Hematopoietic multipotent progenitor cell (in vitro differentiated cells): Measurements from ENCODE around the gene GRB14. TPM values are rescaled to one million over a fixed set of nuclear protein-coding genes. Genes with fewer than 3 reads are reported as not detected.
"Not testable (repeated sequence)": the region's sequence is repeated elsewhere in the genome, so short reads cannot be mapped to it uniquely, and the experiment has no call there.

ENCODE experiments used
- DNase-seq, 3 donors: peaks; one replicate each; pipeline ENCODE4 v3.0.0-alpha.2; 2011 to 2015; ENCODE audit warnings: low read depth in 2 of 3, low spot score in 2 of 3
- total RNA-seq: library from RNA; depleted of rRNA; stranded (reverse); fragments of >200 nt; gene quantifications from one replicate; pipeline ENCODE4 v1.2.3, GENCODE V29; 2012

Gene GRB14
- not detected for total RNA-seq

DNA sequence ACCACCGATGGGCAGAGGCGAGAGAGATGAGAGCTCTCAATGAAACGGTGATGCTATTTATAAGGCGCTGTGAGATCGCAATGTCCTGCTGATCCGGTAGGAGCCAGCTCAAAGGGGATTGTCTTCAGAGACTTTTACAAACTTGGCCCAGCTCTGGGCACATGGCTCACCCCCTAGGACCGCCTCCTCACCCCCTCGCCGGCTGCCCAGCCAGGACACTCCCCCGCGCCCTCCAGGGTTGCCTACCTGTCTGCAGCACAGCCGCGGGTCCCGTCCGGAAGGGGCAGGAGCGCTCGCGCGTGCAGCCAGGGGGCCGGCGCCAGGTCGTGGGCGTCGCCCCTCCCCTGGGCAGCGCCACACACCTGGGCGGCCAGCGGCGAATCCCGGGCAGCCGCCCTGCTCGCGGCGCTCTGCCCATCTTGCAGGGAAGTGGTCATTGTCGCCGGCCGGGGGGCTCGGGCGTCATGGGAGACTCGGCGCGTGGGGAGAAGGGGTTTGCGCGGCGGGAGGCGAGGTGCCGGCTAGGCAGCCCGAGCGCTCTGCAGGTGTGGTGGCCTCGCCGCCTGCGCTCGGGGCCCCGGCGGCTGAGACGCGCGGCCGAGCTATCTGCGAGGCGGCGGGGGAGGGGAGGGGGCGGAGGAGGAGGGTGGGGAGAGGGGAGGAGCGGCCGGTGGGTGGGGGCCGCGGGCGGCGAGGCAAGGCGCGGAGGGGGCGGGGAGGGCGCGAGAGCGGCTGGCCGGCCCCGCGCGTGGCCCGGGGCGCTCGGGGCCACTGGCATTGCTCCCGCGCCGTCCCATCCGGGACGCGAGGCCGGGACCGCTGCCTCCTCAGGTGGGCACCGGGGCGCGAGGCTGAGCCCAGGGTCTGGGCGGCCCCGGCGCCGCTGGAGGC, at the start of gene GRB14:
Gene GRB14 (minus strand): TSS at position 610 of the 891 bp plus-strand sequence. CDS start 173 bp downstream, at position 437.
- peak in 1 of 3 donors; percentile 28 for DNase-seq

DNA sequence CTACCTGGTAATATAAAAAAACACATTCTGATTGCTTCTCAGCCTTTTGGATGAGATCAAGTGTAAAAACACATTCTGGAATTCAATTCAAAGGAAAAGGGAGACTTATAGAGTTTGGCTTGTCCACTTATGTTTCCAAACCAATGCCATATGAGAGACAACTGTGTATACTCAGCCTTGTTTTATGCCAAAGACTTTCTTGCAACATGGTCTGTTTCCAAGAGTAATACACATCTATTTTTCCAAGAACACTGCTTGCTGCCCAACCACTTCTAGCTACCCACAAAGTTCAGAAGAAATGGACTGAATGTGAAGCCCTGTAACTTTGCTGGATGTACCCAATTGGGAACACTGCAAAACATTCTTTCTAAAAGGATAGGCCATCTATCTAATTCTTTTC, 48.0 kb upstream of the GRB14 start:
- DNase-seq, result no peak

DNA sequence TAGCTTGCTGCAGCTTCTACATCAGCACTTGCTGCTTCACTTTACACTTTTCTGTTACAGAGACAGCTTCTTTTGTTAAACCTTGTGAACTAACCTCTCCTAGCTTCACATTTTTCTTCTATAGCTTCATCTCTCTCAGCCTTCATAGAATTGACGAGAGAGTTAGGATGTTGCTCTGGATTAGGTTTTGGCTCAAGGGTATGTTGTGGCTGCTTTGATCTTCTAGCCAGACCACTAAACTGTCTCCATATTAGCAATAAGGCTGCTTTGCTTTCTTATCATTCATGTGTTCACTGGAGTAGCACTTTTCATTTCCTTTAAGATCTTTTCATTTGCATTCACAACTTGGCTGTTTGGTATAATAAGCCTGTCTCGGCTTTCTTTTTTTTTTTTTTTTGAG, 46.3 kb upstream of the GRB14 start:
- no peak for DNase-seq

DNA sequence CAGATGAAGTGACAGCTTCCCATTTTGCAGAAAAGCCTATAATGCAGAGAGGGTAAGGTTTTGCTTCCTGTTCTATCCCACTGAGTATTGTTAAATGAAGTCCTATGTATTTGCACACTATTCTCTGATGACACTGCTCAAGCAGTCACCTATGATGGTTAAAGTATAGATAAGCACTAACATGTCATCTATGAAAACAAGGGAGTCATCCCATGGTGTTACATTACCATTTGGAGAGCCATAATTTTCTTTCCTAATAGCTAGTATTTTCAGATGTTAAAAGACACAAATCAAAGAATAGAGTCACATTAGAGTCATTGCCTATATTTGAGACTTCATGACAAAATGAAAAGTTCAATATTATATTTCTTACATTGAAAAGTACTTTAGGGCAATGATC, 42.8 kb upstream of the GRB14 start:
- no peak for DNase-seq

DNA sequence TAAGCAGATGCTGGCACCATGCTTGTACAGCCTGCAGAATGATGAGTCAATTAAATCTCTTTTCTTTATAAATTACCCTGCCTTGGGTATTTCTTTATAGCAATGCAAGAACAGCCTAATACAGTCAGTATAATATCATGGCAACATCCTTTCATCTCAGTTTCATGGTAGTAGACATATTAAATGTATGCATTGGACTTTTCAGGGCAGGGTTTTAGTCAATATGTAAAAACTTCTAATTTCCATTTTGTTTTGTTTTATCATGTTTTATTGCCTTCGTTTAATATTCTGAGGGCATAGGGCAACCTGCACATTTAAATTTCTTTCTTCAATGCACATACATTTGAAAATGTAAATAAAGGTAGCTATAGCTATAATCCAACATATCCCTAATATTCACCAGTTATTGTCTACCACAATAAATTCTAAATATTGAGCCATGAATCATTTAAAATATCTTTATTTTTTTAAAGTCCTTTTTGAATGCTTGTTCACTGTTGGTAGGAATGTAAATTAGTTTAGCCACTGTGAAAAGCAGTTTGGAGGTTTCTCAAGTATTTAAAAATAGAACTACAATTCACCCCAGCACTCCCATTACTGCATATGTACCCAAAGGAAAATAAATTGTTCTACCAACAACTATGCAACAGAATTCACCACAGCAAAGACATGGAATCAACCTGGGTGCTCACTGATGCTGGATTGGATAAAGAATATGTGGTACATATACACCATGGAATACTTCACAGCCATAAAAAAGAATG, 41.8 kb upstream of the GRB14 start:
- no peak for DNase-seq

DNA sequence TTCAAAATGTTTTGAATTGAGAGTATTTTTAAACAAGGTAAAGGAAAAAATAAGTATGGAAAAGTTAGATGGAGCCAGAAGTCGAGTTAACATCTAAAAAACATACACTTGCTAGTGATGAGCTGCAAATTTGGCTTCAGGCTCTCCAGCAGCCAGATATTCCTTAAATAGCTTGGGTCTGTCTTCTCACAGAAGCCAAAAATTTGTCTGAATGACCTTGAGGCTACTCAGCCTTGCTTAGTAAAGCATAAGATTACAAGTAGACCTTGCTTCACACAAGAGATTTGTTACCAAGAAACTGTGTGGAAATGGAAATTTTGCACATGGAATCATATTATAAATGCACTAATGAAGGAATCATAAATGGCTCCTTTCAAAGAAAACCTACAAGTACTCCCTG, 40.8 kb upstream of the GRB14 start:
- no peak for DNase-seq

DNA sequence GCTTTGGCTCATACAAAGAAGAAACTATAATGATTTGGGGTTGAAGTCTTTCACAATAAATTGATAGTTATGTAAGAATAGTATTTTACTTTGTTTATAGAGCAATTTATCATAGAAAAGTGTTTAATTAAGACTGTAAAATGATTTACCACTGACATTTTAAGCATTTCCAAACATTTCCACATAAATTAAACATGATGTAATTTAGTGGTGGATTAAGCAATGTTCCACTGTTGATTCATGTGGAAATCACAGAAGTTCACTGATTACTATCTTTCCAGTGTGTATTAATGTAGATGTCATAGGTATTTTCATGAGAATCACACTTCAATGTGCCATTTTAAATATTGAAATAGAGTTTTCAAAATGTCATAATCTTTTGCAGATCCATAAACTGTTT, 40.1 kb upstream of the GRB14 start:
- no peak for DNase-seq

DNA sequence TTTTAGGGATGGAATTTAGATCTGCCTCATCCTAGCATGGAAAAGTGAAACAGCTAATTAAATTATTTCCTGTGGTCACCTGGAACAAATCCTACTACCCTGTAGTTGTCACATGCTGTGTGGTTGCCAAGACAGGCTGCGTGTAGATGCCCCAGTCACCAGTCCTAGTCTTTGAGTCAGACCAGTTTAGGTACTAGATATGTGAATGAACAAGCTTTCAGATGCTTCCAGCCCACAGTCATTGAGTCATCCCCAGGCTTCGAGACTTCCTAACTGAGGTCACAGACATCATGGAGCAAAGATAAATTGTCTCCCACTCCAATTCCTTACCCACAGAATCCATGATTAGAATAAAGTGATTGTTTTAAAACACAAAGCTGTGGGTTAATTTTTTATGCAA, 35.8 kb upstream of the GRB14 start:
- no peak for DNase-seq

DNA sequence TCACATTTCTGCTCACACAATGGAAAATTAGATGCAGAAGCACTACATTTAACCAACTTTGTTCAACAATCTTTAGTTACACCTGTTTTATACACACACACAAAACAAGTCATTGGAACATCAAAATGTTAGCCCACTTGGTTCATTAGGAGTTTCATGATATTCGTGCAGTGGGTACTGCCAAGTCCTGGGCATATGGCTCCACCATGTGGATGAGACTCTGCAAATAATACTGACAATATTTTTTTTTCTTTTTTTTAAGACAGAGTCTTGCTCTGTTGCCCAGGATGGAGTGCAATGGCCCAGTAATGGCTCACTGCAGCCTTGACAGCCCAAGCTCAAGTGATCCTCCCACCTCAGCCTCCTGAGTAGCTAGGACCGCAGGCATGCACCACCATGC, 34.5 kb upstream of the GRB14 start:
- no peak for DNase-seq

DNA sequence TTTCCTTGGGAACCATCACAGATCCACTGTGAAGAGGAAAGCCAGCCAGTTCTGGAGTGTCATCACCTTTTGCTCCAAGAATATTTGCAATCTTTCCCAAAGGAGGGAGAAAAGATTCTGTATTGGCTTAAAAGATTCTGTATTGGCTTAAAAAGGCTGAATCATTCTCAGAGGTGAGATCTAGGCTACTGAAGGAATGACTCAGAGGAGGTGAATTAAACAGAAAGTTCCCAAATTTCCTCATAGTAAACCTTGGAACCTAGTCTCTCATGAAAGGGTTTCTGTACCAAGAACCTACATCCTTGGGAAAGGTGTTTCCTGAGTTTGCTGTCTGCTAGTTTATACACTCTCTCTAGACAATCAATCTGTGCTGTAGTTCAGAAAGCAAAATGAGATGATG, 34.1 kb upstream of the GRB14 start:
- DNase-seq, result no peak

DNA sequence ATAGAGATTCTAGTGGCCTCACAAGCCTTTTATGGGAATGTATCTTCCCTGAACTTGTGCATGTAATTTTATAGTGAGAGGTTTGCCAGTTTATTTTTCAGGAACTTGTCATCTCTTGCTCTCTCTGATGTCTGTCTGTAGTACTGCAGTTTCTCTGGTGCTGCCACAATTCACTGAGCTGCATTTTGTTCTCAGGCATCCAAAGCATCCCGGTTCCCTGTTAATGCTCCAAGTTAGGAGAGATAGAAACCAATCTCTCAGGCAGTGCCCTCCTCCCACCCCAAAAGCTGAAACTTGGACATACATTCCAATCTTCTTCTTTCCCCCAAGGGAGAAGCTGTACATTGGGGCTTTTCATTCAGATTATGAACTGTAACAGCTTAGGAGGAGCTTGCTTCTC, 30.1 kb upstream of the GRB14 start:
- no peak for DNase-seq

DNA sequence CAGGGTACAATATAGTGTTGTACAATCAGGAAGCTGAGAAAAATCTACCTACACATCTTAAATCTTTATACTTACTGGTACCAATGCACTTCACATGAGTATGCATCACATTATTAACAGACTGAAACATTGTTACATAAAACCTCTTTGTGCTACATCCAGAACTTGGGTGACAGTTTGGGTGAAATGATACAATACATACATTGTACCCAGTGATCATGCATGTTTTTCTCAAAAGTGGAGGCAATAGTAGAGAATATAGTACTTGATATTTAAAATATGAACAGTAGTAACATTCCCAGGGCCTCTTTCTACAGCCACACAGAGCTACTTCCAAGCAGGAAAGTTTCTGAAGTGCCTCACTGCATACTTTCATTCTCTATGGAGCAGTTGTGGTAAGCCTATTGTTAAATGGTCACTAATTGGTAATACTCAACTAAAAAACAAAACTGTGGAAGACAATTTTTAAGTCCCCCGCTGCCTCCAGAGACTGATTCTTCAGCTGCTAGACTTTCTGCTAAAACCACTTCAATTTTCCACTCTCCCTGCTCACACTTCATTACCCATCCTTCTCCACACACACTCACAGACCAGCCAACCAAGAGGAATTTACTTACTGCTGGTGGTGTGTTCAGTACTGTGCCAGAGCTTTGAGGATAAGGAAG, 22.9 kb upstream of the GRB14 start:
- no peak for DNase-seq

DNA sequence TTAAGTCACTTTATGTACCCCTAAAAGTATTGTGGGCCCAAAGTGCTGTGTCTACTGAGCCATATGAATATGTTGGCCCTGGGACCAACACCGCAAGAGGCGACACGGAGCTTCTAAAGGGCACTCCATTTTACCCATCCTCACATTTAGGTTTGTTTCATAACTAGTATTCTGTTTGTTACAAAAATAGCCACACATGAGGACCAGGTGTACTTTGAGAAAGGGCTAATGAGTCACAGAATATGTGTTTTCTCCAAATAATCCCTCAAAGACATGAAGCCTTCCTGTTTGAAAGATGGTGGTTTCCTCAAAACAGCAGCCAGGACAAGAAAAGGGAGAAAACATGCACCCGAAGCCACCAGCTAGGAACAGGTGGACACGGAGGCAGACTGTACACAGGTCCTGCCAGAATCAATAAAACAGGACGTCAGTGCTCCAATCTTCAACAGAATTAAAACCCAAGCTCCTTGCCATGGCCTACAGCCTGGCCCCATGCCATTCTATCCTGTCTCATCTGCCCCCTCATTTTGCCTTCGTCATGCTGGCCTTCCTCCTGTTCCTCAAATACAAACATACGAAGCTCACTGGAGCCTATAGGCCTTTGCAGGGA, 21.8 kb upstream of the GRB14 start:
- DNase-seq, result no peak

DNA sequence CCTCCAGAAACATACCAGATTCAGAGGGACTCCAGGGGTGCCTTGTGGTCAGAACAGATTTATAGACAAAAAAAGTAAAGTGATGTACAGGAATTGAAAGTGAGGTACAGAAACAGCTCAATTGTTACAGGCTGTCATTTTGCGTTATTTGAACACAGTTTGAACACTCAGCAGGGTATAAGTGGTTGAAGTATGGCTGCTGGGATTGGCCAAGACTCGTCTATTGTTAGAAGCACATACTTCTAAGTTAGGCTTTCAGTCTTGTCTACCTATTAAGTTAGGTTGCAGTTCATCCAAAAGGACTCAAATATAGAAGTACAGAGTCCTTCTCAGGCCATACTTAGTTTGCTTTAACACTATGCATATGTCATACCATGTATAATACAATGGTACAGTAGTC, 21.0 kb upstream of the GRB14 start:
- DNase-seq, result no peak

DNA sequence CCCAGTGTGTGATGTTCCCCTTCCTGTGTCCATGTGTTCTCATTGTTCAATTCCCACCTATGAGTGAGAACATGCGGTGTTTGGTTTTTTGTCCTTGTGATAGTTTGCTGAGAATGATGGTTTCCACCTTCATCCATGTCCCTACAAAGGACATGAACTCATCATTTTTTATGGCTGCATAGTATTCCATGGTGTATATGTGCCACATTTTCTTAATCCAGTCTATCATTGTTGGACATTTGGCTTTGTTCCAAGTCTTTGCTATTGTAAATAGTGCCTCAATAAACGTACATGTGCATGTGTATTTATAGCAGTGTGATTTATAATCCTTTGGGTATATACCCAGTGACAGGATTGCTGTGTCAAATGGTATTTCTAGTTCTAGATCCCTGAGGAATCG, 7.0 kb upstream of the GRB14 start:
- not testable (repeated sequence) for DNase-seq

DNA sequence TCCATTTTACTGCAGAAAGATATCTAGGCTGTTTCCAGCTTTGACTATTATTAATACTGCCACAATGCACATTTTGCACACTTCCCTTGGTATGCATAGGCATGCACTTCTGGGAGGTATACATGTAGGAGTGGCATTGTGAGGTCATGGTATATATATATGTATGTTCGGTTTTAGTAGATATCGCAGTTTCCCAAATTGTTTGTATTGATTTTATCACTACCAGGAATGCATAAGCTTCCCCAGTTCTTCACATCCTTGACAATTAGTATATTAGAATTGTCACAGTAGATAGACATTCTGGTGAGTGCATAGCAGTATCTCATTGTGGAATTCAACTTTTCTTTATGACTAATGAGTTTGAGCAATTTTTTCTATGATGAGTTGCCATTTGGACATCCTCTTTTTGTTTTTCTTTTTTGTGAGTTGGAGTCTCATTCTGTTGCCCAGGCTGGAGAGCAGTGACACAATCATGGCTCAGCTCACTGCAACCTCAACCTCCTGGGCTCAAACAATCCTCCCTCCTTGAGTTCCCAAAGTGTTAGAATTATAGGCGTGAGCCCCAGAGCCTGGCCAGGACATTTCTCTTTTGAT, 4.2 kb upstream of the GRB14 start:
- DNase-seq, result no peak

DNA sequence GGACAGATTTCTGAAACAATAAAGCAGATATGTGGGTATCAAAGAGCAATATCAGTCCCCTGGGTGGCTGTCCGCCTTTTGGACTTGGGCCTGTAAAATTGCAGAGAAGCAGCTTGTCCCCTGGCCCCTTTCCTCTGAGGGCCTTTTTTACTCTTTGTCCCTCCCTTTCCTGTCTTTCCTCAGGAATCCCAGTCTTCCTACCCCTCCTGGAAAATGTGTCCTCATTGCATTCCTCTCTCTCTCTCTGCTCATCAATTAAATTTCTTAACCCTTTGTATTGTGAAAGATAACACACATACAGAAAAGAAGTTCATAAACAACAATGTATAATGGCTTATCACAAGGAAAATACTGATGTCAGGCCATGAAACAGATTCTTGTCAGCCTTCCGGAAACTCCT, 3.0 kb upstream of the GRB14 start:
- no peak for DNase-seq

DNA sequence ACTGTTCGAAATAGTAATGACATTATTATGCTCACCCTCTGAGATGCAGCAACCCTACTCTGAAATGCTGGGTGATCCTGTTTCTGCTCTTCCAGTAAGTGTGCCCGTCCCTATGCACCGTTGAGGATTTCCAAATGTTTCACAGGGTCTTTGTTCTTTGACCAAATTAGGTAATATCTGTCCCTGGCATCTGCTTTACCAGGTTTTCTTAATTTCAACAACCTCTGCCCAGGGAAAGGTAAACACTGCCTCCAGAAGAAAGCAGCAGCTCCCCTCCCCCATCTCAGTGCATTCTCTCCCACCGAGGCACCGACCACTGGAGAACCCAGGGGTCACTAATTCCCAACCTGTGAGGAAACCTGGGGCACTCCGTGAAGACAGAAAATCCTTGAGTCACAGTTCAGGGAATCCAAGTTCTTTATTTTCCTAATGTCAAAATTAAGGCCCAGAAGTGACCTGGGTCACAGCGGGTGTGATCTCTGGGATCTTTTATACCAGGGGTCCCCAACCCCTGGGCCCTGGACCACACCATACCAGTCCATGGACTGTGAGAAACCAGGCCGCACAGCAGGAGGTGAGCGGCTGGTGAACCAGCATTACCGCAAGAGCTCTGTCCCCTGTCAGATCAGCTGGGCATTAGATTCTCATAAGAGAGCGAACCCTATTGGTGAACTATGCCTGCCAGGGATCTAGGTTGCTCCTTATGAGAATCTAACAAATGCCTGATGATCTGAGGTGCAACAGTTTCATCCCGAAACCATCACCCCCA, 1.2 kb upstream of the GRB14 start:
- DNase-seq, result no peak

DNA sequence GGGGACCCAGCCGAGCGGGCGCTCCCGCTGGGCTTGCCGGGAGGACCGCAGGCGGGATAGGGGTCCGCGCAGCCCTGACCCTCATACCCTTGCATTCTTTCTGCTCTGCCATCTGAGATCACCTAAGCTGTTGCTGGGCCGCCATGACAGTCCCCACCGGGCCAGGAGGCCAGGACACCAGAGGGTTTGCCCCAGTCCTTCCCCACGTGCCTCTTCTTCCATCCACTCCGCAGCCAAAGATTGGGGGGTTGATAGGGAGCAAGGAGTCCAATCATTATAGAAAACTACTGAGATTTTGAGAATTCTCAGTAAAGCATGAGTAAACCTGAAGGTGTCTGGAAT, 453 bp upstream of the GRB14 start:
- DNase-seq, result peak in 1 of 3 donors; percentile 9

DNA sequence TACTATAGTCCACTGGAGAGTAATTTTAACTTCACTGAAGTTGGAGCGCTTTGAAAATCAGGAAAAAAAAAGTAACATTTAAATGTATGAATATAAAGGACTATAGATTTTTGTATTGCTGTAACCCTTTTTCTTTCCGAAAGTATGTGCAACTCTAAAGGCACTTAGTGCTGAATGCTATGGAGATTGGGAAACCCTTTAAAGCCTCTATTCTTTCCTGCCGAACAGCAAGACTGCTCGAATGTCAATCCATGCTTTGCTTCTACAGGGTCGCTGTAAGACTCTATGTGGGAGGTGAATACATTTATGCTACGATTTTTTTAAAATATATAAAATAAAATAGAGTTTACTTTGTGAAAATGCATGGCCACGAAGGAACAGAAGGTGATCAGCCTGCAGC, 825 bp downstream of the GRB14 start:
- no peak for DNase-seq
